Measurements from ENCODE around the gene ENTREP1. TPM values are rescaled to one million over a fixed set of nuclear protein-coding genes. Genes with fewer than 3 reads are reported as not detected.

Gene ENTREP1
- total RNA-seq, 2 experiments from 2014 or later = not detected

DNA sequence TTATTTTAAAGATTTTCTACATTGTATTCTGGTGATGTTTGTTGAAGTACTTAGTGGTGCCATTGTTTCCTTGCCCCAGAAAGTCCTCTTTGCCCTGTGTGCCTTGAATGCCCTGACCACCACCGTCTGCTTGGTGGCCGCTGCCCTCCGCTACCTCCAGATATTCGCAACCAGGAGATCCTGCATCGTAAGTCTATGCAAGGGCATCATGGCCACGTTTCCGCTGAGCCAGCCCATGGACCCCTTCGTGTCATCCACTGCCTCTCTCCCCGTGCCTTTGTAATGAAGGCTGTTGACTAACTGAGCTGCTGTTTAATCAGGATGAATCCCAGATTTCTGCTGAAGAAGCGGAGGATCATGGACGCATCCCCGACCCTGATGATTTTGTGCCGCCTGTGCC is 52.3 kb downstream of the ENTREP1 start:
- no TSS peak for BruUV-seq (replicated peaks)

DNA sequence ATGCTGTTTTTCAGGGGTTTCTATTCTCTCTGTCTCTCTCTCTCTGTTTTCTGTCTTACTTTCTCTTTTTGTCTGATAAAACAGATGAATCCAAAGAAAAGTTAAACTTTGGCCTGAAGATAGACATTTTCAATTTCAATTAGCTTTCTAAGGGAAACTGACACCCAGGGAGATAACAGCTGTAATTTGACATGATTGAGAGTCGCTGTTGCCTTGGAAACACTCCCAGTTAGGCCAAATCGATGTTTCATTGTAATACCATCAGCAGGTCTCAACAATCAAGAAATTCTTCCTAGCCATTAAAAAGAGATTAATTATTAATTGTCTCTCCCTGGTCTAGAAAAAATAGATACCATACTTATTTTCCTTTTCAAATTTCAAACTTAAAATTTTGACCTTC is 53.0 kb downstream of the ENTREP1 start:
- Histone ChIP-seq H3K79me2 (ENCODE audit: insufficient read depth, low read depth, low read length) (no peaks in the 10 kb centered on the region), H3K9me2 (ENCODE audit: insufficient read depth, low read length) (no peaks in the 10 kb centered on the region), H3K27ac (ENCODE audit: low read depth, low read length, poor library complexity, severe bottlenecking) (no peak overlapping the region), H4K20me1 (ENCODE audit: insufficient read depth, low read length) (no peaks in the 10 kb centered on the region), H3K4me1 (ENCODE audit: insufficient read depth, low read length, poor library complexity, severe bottlenecking) (no peaks in the 10 kb centered on the region), H3K9me3 (ENCODE audit: low read length) (no peaks in the 10 kb centered on the region), H2AFZ (ENCODE audit: low read length) (no peak overlapping the region), H3K36me3 (ENCODE audit: insufficient read depth, low read length) (no peaks in the 10 kb centered on the region), H3K4me3 (ENCODE audit: low read depth, low read length, poor library complexity, severe bottlenecking) (no peak overlapping the region), H3K4me2 (ENCODE audit: low read length) (no peak overlapping the region)
- POLR2A ChIA-PET = no interaction called here
- TF ChIP-seq, protein P1, sequence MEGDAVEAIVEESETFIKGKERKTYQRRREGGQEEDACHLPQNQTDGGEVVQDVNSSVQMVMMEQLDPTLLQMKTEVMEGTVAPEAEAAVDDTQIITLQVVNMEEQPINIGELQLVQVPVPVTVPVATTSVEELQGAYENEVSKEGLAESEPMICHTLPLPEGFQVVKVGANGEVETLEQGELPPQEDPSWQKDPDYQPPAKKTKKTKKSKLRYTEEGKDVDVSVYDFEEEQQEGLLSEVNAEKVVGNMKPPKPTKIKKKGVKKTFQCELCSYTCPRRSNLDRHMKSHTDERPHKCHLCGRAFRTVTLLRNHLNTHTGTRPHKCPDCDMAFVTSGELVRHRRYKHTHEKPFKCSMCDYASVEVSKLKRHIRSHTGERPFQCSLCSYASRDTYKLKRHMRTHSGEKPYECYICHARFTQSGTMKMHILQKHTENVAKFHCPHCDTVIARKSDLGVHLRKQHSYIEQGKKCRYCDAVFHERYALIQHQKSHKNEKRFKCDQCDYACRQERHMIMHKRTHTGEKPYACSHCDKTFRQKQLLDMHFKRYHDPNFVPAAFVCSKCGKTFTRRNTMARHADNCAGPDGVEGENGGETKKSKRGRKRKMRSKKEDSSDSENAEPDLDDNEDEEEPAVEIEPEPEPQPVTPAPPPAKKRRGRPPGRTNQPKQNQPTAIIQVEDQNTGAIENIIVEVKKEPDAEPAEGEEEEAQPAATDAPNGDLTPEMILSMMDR (conservative IDR thresholded peaks at IDR 0.05; ENCODE audit: low read length) = no peak
- TF ChIP-seq EZH2phosphoT487 (IDR thresholded peaks at IDR 0.05; ENCODE audit: borderline replicate concordance, low read depth, low read length) = no peak
- no peak for DNase-seq (ENCODE audit: low spot score)
- intact Hi-C loops (cut with micrococcal nuclease; ENCODE audit: unreplicated experiment) = no loop called here
- no TSS peak for BruUV-seq (replicated peaks)
- CTCF ChIA-PET (ENCODE audit: unreplicated experiment) = no interaction called here

More for the DNA sequence above, 52.3 kb downstream of the ENTREP1 start:
- CTCF ChIA-PET (ENCODE audit: unreplicated experiment) = no interaction called here
- H3K9me3 ChIP-seq (ENCODE audit: low read length) = no peaks in the 10 kb centered on the region
- no peak for DNase-seq (ENCODE audit: low spot score)
- H4K20me1 ChIP-seq (ENCODE audit: insufficient read depth, low read length) = no peaks in the 10 kb centered on the region
- no peaks in the 10 kb centered on the region for H3K36me3 ChIP-seq (ENCODE audit: insufficient read depth, low read length)
- H3K9me2 ChIP-seq (ENCODE audit: insufficient read depth, low read length) = no peaks in the 10 kb centered on the region
- POLR2A ChIA-PET = no interaction called here
- H3K79me2 ChIP-seq (ENCODE audit: insufficient read depth, low read depth, low read length) = no peaks in the 10 kb centered on the region
- H3K27ac ChIP-seq (ENCODE audit: low read depth, low read length, poor library complexity, severe bottlenecking) = no peak overlapping the region
- no peak overlapping the region for H2AFZ ChIP-seq (ENCODE audit: low read length)
- TF ChIP-seq, protein P1 (conservative IDR thresholded peaks at IDR 0.05; ENCODE audit: low read length) = no peak
- no peak for TF ChIP-seq EZH2phosphoT487 (IDR thresholded peaks at IDR 0.05; ENCODE audit: borderline replicate concordance, low read depth, low read length)
- H3K4me3 ChIP-seq (ENCODE audit: low read depth, low read length, poor library complexity, severe bottlenecking) = no peak overlapping the region
- intact Hi-C loops (cut with micrococcal nuclease; ENCODE audit: unreplicated experiment) = no loop called here
- no peaks in the 10 kb centered on the region for H3K4me1 ChIP-seq (ENCODE audit: insufficient read depth, low read length, poor library complexity, severe bottlenecking)
- H3K4me2 ChIP-seq (ENCODE audit: low read length) = no peak overlapping the region

DNA sequence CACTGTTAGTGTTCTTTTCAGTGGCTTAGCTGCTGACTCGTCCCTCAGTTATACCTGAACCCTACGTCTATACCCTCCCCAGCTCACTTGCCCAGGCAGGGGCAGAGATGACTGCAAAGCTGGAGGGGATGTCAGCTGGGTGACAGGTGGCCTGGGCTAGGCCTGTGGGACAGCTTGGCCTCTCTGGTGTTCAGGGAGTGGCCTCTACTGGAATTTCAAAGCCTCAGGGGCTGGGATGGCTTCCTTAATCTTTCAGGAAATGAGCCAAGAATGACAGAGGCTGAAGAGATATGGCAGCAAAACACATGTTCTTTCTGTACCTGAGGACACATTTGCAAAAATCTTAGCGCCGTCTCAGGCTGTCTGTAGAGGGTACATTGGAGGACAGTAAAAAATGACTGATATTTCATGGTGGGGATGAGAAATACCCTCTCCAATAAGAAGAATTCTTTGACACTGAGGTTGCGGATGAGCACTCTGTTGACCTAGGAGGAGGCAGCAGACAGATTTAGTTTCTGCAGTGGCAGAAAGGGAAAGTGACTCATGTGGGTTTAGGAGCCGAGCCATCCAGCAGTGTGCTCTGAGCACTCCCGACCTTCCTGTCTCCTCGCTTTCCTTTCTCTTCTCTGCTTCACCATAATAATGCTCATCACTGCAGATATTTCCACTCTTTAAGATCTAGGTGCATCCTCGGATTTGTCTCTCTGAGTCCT is 54.4 kb downstream of the ENTREP1 start:
- H3K36me3 ChIP-seq (ENCODE audit: insufficient read depth, low read length) = no peaks in the 10 kb centered on the region
- H3K9me2 ChIP-seq (ENCODE audit: insufficient read depth, low read length) = no peaks in the 10 kb centered on the region
- DNase-seq (ENCODE audit: low spot score) = no peak
- H3K4me3 ChIP-seq (ENCODE audit: low read depth, low read length, poor library complexity, severe bottlenecking) = no peak overlapping the region
- no peak overlapping the region for H3K27ac ChIP-seq (ENCODE audit: low read depth, low read length, poor library complexity, severe bottlenecking)
- H2AFZ ChIP-seq (ENCODE audit: low read length) = no peak overlapping the region
- intact Hi-C loops (cut with micrococcal nuclease; ENCODE audit: unreplicated experiment) = no loop called here
- POLR2A ChIA-PET = interaction anchor here (0.5 to 1.2 kb wide), 3 partner anchors 12 to 350 kb away, joined by 3 to 5 read pairs (median 3); no protein-coding TSS in a partner anchor
- TF ChIP-seq, protein P1 (conservative IDR thresholded peaks at IDR 0.05; ENCODE audit: low read length) = no peak
- TF ChIP-seq EZH2phosphoT487 (IDR thresholded peaks at IDR 0.05; ENCODE audit: borderline replicate concordance, low read depth, low read length) = no peak
- no peak overlapping the region for H3K4me2 ChIP-seq (ENCODE audit: low read length)
- H4K20me1 ChIP-seq (ENCODE audit: insufficient read depth, low read length) = no peaks in the 10 kb centered on the region
- no peaks in the 10 kb centered on the region for H3K79me2 ChIP-seq (ENCODE audit: insufficient read depth, low read depth, low read length)
- no peaks in the 10 kb centered on the region for H3K4me1 ChIP-seq (ENCODE audit: insufficient read depth, low read length, poor library complexity, severe bottlenecking)
- BruUV-seq (replicated peaks) = no TSS peak
- CTCF ChIA-PET (ENCODE audit: unreplicated experiment) = no interaction called here
- no peaks in the 10 kb centered on the region for H3K9me3 ChIP-seq (ENCODE audit: low read length)
